ENCODE measurements around the gene PALLD. TPM values are rescaled to one million over a fixed set of nuclear protein-coding genes. Genes with fewer than 3 reads are reported as not detected.

Gene PALLD
- total RNA-seq, 2 donors from 2014 or later = 92.7 to 138 TPM

GRCh38 chr4:168519576-168519975 is 22.7 kb downstream of the PALLD start:
- intact Hi-C loops (cut with DNase I, micrococcal nuclease) = no loop called here
- DNase-seq = no peak
- no peak for ATAC-seq

DNA sequence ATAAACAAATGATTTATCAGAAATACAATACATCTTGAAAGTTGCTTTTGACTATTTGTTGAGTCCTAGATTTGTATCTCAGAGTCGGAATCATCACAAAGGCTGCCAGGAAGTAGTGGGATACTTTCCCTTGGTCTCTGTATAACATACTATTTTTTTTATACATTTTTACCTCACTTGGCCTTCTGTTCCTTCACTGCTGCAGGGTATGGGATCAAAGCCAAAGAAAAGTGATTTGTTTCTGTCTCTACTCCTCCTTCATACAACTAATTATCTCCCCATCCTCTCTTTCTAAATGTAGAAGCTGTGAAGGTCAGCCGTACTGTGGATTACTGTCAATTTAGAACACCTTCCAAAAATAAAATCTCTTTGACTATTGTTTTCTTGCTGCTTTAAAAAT is 24.9 kb downstream of the PALLD start:
- intact Hi-C loops (cut with DNase I, micrococcal nuclease) = no loop called here
- DNase-seq (no peak), ATAC-seq (no peak)

GRCh38 chr4:168522356-168522755 is 25.5 kb downstream of the PALLD start:
- ATAC-seq (no peak), DNase-seq (no peak)
- intact Hi-C loops (cut with DNase I, micrococcal nuclease) = no loop called here

GRCh38 chr4:168522829-168523489 is 26.1 kb downstream of the PALLD start:
- intact Hi-C loops (cut with DNase I, micrococcal nuclease) = no loop called here
- DNase-seq (no peak), ATAC-seq (no peak)

DNA sequence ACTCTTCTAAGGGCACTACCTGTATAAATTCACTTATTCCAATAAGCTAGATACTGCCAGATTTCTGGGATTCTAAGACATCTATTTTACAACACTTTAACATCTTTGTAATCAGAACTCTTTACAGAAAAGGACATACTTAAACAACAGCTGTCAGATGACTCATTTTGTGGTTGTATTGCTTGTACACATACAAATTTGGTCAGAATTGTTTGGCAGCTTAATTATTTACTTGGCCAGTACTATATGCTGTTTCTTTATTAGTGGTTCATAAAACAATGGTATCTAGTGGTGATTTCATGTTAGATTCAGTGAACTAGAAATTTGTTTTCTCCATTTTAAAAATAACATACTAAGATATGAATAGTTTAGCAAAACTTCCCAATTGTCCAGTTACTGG is 27.2 kb downstream of the PALLD start:
- DNase-seq (no peak), ATAC-seq (peak; percentile 46)

DNA sequence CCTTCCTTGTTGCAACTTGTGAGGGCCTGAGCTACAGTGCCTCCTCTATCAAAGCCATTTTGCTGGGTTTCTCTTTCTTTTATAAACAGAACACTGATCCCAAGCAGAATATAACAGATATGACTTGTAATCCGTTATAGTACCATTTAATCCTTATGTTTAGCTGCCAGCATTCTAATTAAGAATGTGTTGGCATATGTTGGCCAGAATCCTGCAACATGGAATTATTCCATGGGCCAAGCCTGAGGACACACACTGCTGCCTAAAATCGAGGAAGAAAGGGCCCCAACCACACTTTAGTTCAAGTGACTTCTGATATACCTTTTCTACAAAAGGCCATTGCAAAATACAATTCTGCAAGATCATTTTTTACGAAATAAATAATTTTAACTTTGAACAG is 28.0 kb downstream of the PALLD start:
- intact Hi-C loops (cut with DNase I, micrococcal nuclease) = no loop called here
- DNase-seq (no peak), ATAC-seq (no peak)

More for the DNA sequence above, 27.2 kb downstream of the PALLD start:
- intact Hi-C loops (cut with DNase I, micrococcal nuclease) = no loop called here

DNA sequence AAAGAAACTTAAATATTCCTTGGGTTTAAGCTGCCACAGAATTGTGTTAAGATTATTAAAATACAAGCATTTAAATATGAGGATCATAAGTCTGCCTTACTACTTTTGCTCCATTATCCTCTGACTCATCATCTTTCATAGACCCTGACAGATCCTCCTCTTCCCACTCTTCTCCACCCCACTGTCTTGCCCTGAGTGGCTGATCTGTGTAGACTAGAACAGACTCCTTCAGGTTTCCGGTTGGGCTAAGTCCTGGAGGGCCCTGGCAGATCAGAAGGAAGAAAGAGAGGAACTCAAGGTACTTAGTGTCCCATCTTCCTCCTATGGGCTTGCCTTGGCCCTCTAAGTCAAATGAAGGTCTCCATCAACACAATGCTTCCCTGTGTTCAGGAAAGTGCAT is 30.7 kb downstream of the PALLD start:
- intact Hi-C loops (cut with DNase I, micrococcal nuclease) = no loop called here
- DNase-seq (no peak), ATAC-seq (no peak)

- DNase-seq (no peak), ATAC-seq (no peak)
- intact Hi-C loops (cut with DNase I, micrococcal nuclease) = no loop called here
These were observed 31.5 kb downstream of the PALLD start for GRCh38 chr4:168528131-168528949.

DNA sequence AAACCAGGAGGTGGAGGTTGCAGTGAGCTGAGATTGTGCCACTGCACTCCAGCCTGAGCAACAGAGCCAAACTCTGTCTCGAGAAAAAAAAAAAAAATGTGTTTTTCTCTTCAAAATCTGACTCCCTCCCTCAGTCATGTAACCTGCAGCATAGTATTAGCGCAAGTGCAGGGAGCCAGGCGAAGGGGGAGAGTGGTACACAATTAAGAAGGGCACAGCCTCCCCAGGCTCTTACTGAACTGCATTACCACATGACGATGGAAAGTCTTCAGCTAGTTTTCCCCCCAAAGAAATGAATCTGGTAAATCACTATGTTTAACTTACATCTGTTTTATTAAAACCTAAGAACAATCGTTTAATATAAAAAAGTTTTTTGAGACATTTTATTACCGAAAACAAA is 32.4 kb downstream of the PALLD start:
- intact Hi-C loops (cut with DNase I, micrococcal nuclease) = no loop called here
- DNase-seq (no peak), ATAC-seq (no peak)

- ATAC-seq = no peak
- intact Hi-C loops (cut with DNase I, micrococcal nuclease) = no loop called here
- DNase-seq = no peak
These were observed 34.5 kb downstream of the PALLD start for GRCh38 chr4:168531305-168531704.

- DNase-seq = no peak
- ATAC-seq = no peak
- intact Hi-C loops (cut with DNase I, micrococcal nuclease) = no loop called here
These were observed 37.7 kb downstream of the PALLD start for GRCh38 chr4:168534535-168534934.

DNA sequence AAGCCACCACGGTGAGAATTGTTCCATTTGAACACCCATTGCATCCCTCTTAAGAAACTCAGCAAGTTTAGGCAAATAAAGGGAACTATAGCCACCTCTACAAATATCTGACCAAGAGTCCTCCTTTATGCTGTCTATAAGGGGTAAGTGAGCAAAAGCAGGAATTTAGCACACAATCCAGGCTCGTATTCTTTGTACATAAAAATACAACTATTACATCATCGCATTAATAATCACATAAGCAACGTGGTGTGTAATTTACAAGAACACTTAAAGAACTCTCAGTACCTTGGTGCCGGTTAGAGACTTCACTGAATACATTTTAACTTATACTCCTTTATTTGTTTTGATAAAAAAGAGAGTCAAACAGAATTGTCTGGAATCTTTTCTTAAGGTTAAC is 38.8 kb downstream of the PALLD start:
- intact Hi-C loops (cut with DNase I, micrococcal nuclease) = no loop called here
- no peak for ATAC-seq

DNA sequence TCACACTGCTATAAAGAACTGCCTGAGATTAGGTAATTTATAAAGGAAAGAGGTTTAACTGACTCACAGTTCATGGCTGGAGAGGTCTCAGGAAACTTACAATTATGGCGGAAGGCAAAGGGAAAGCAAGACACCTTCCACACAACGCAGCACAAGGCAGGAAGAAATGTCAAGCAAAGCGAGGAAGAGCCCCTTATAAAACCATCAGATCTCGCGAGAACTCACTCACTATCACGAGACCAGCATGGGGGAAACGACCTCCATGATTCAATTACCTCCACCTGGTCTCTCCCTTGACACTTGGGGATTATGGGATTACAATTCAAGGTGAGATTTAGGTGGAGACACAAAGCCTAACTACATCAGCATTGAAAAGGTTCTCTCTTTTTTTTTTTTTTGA is 39.6 kb downstream of the PALLD start:
- ATAC-seq = no peak
- no peak for DNase-seq
- intact Hi-C loops (cut with DNase I, micrococcal nuclease) = no loop called here

More for the DNA sequence above, 38.8 kb downstream of the PALLD start:
- no peak for DNase-seq

- no peak for ATAC-seq
- intact Hi-C loops (cut with DNase I, micrococcal nuclease) = no loop called here
These were observed 40.2 kb downstream of the PALLD start for GRCh38 chr4:168537086-168537485.

GRCh38 chr4:168537571-168537970 is 40.7 kb downstream of the PALLD start:
- no peak for DNase-seq
- ATAC-seq = no peak
- intact Hi-C loops (cut with DNase I, micrococcal nuclease) = no loop called here

More at GRCh38 chr4:168537086-168537485, 40.2 kb downstream of the PALLD start:
- DNase-seq = no peak

DNA sequence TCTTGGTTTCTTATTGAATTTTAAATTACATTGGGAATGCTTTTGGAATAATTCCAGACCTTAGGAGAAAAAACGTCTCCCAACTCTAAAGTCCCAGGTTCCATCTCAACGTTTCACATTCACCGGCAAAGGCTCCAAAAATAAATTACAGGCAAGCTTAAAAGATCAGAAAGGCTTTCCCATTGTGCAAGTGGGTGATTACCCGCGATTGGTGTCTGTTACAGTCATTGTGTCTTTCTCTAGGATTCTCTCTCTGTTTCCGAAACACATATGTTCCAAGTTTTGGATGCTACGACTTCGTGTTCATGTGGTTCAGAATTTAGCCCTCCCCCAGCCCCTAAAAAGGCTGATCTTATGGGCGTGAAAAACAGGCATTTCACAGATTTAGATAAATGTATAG is 41.8 kb downstream of the PALLD start:
- ATAC-seq (no peak), DNase-seq (no peak)
- intact Hi-C loops (cut with DNase I, micrococcal nuclease) = no loop called here

DNA sequence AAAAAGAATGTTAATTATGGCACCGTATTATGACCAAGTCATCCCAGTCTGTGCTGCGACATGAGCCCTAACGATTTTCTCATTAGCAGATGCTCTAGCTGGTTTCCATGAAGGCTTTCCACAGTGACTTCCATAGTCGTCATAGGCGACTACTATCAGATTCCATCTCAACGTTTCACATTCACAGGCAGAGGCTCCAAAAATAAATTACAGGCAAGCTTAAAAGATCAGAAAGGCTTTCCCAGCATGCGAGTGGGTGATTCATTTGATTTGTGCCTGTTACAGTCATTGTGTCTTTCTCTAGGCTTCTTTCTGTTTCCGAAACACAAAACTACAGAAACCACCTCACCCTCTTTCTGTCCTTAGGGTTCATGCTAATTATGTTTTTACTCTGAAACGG is 43.2 kb downstream of the PALLD start:
- DNase-seq = no peak
- no peak for ATAC-seq
- intact Hi-C loops (cut with DNase I, micrococcal nuclease) = no loop called here

DNA sequence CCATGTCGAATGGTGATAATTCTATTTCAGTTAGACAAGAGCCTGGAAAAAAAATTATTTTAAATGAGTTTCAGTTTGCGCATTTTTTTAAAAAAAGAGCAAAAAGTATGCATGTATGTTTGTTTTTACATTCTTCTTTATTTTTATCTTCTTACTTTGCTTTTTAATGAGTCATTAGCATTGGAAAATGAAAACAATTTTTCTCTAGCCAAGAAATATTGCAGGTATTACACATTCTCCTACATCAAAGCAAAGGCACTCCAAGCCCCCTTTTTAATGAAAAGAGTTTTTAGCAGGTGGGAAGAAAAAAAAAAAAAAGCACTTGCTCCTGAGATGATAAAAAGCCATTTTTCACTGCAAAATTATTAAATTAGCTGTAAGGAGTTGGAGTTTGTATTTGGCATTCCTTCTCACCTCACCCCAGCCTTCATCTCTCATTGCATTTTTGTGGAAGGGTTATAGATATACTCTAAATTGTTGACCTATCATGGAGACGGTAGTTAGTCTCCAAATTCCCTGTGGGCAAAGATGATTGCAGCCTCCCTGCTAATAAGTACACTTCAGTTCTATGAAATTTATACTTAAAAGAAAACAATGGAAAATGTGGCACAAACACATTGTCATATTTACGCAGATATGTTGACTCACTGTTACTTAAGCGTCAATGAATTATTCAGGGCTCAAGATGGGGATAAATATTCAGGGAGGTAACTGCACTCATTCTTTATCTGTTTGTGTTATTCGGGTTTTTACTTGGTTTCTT is 43.8 kb downstream of the PALLD start:
- DNase-seq (no peak), ATAC-seq (no peak)
- intact Hi-C loops (cut with DNase I, micrococcal nuclease) = no loop called here

GRCh38 chr4:168541266-168541953 is 44.6 kb downstream of the PALLD start:
- intact Hi-C loops (cut with DNase I, micrococcal nuclease) = no loop called here
- no peak for ATAC-seq
- no peak for DNase-seq
